HG03521 (cell line): ENCODE measurements around the gene COL9A1.

Source experiments
- ATAC-seq: cut with Tn5 transposase; IDR thresholded peaks from one replicate; pipeline ENCODE4 v1.9.1; 2021; ENCODE audit warnings: mild to moderate bottlenecking, moderate library complexity; ENCODE audit not compliant: unreplicated experiment

Gene COL9A1

GRCh38 chr6:70176842-70177550 is 125.9 kb downstream of the COL9A1 start:
- no peak for ATAC-seq

GRCh38 chr6:70175770-70176169 is 127.1 kb downstream of the COL9A1 start:
- no peak for ATAC-seq

DNA sequence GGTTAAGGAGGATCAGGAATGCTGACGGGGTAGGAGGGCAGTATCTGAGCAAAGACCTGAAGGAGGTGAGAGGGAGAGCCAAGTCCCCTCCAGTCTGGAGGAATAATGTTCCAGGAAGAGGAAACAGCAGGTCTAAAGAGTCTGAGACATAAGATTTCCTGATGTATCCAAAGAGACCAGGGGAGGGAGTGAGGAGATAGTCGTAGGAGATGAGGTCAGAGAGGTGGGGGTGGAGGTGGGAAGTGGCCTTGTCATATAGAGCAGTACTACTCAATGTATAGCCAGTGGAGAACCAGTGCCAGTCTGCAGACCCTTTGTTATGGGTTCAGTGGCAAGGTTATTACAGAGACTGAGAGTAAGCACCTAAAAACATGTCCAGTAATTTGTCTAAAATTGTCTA is 130.6 kb downstream of the COL9A1 start:
- no peak for ATAC-seq

DNA sequence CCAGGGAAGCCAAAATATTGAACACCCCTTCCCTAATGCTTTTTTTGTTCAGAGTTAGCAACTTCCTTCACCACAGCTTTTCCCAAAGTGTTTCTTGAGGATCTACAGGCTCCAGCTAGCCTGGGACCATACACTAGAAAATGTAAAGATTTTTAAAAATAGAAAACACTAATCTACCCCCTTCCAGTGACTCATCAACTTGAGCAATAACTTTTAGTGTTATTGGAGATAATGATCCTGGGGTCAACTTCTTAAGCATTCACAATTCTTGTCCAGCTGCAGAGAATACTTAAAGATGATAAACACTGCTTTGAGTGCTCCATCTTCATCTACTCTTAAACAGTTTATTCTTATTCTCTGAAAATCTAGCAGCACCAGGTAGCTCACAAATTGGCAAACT is 131.6 kb downstream of the COL9A1 start:
- ATAC-seq, result no peak

DNA sequence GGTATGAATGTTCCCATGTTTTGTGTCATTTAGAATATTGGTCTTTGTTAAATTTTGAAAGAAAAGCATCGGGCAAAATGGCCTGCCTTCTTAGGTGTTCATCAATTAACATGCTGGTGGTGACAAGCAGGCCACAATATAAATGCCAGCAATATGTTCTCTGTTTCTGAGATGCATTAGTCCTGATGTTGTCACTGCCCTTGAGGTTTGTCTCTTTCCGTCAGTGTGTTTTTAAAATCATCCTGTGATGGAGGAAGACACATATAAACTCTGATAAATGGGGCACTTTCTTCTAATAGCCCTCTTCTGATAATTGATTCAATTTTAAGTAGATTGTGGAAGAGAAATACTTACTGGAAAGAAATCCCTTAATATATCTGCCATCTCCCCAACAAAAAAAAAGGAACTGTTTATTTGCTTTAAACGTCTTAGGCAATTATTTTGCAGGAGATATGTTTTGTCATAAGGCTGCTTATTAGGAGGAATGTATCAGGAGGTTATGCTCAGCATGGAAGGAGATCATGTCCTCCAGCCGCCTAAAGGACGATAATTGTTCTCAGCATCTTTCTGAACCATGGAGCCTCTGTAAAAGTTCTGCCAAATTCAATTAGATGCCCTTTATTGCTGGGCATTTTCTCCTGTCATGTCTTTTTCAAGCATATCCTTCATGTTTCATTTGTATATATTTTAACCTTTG is 134.1 kb downstream of the COL9A1 start:
- ATAC-seq, result no peak
